K562 (cell line): ENCODE measurements around the gene PBX4. TPM values are rescaled to one million over a fixed set of nuclear protein-coding genes. Genes with fewer than 3 reads are reported as not detected.

Source experiments
- ATAC-seq: fragments of 200-7000 bp; cut with Tn5 transposase; 3 replicates; pipeline ENCODE4 v1.9.1; 2020; ENCODE audit warnings: moderate library complexity
- BruUV-seq: library from RNA; stranded (reverse); fragments of 400-500 nt; replicated peaks from 2 replicates; lab custom pipeline; 2021; lab: Mats Ljungman, UMichigan
- CTCF ChIA-PET: fragments of 300-600 bp; formaldehyde crosslinking; extraction: SDS; loops from one replicate; lab custom pipeline; 2021; ENCODE audit warnings: low intra/inter-chr PET ratio; lab: Yijun Ruan, JAX
- POLR2A ChIA-PET: fragments of 300-600, 350-650 bp; sonication (Branson Sonifier 250); formaldehyde crosslinking; extraction: SDS; loops from one replicate; lab custom pipeline; 2021; ENCODE audit warnings: antibody characterized with exemption, inconsistent platforms; lab: Yijun Ruan, JAX
- DNase-seq, 4 experiments: peaks; one replicate each; pipeline versions ENCODE4 v3.0.0 to v3.0.0-alpha.2; 2011 to 2018; ENCODE audit warnings: low spot score in 3 of 4, mixed read lengths in 3 of 4; ENCODE audit errors: extremely low read depth in 1 of 4
- FAIRE-seq: peaks from 2 replicates; lab custom pipeline; 2011; peaks lifted over from hg19 to GRCh38; lab: Jason Lieb, UNC
- H2AFZ ChIP-seq: 2 replicates; pipeline ENCODE4 v1.6.0; 2011; ENCODE audit warnings: low read depth, low read length, control low read depth, inconsistent platforms
- H3K27ac ChIP-seq: fragments of 200-600 bp; 3 replicates; pipeline ENCODE4 v1.8.0; 2011; ENCODE audit warnings: low read depth, mild to moderate bottlenecking, control low read depth, inconsistent platforms, low read length, moderate library complexity, mixed read lengths; ENCODE audit errors: extremely low read depth
- H3K27me3 ChIP-seq, 2 experiments: fragments of 300-600 bp in 1 of 2; 2 replicates in 1 of 2; 3 replicates in 1 of 2; pipeline versions ENCODE4 v1.6.0 to v1.8.0; 2011; ENCODE audit warnings: inconsistent platforms in 2 of 2, low read length in 2 of 2, mild to moderate bottlenecking in 1 of 2, mixed read lengths in 1 of 2, moderate library complexity in 1 of 2; ENCODE audit not compliant: control insufficient read depth in 2 of 2, insufficient read depth in 2 of 2
- H3K36me3 ChIP-seq: fragments of 300-600 bp; 3 replicates; pipeline ENCODE4 v1.8.0; 2011; ENCODE audit warnings: mild to moderate bottlenecking, low read length, inconsistent platforms; ENCODE audit not compliant: control insufficient read depth, insufficient read depth
- H3K4me1 ChIP-seq, 2 experiments: fragments of 200-600 bp in 1 of 2; replicated peaks in 1 of 2; 2 replicates in 1 of 2; 3 replicates in 1 of 2; pipeline versions ENCODE4 v1.5.1 to v1.8.0; 2011; ENCODE audit warnings: inconsistent platforms in 2 of 2, low read length in 2 of 2, mild to moderate bottlenecking in 1 of 2, mixed read lengths in 1 of 2, moderate library complexity in 1 of 2; ENCODE audit not compliant: control insufficient read depth in 2 of 2, insufficient read depth in 2 of 2
- H3K4me2 ChIP-seq: 2 replicates; pipeline ENCODE4 v1.6.1; 2011; ENCODE audit warnings: low read length, control low read depth, inconsistent platforms, mixed read lengths; ENCODE audit not compliant: insufficient read depth
- H3K4me3 ChIP-seq: fragments of 200-600 bp; sonication (generic), shearing (Covaris generic); 2 replicates; pipeline ENCODE4 v1.5.1; 2016; ENCODE audit warnings: control low read depth, inconsistent platforms
- H3K79me2 ChIP-seq: fragments of 200-600 bp; 3 replicates; pipeline ENCODE4 v1.8.0; 2011; ENCODE audit warnings: low read length, inconsistent platforms; ENCODE audit not compliant: control insufficient read depth, insufficient read depth
- H3K9ac ChIP-seq, 2 experiments: 2 replicates each; pipeline versions ENCODE4 v1.6.0 to v1.6.1; 2011; ENCODE audit warnings: low read depth in 2 of 2, low read length in 2 of 2, control low read depth in 1 of 2, inconsistent platforms in 1 of 2, mild to moderate bottlenecking in 1 of 2, mixed read lengths in 1 of 2; ENCODE audit not compliant: insufficient read depth in 1 of 2
- H3K9me1 ChIP-seq: one replicate; pipeline ENCODE4 v1.6.0; 2011; ENCODE audit warnings: inconsistent platforms, mild to moderate bottlenecking, low read length, moderate library complexity; ENCODE audit not compliant: control insufficient read depth, insufficient read depth
- H3K9me3 ChIP-seq: replicated peaks from 2 replicates; pipeline ENCODE4 v1.5.1; 2011; ENCODE audit warnings: low read depth, low read length, inconsistent platforms; ENCODE audit not compliant: control insufficient read depth, insufficient read depth
- H4K20me1 ChIP-seq: replicated peaks from 2 replicates; pipeline ENCODE4 v1.6.1; 2011; ENCODE audit warnings: low read length, inconsistent platforms, mixed read lengths; ENCODE audit not compliant: control insufficient read depth, insufficient read depth
- DACH1 ChIP-seq: fragments of 450-650 bp; IDR thresholded peaks from 2 replicates; pipeline ENCODE4 v1.6.1; 2018; ENCODE audit not compliant: partially characterized antibody
- GABPB1 ChIP-seq: sonication (generic); formaldehyde crosslinking; IDR thresholded peaks from 2 replicates; pipeline ENCODE4 v1.8.0; 2022; ENCODE audit warnings: mild to moderate bottlenecking, missing genetic modification reagents
- HCFC1 ChIP-seq: IDR thresholded peaks from 2 replicates; pipeline ENCODE4 v1.6.1; 2012; ENCODE audit warnings: low read depth, low read length, improper control_type of control experiment
- HDAC6 ChIP-seq: IDR thresholded peaks from 2 replicates; pipeline ENCODE4 v1.6.1; 2012; ENCODE audit warnings: low read depth, mild to moderate bottlenecking, control low read depth, inconsistent platforms, low read length, moderate library complexity
- MAFF ChIP-seq: IDR thresholded peaks from 2 replicates; pipeline ENCODE4 v1.6.1; 2012; ENCODE audit warnings: low read length, improper control_type of control experiment
- MBD2 ChIP-seq: sonication (generic); IDR thresholded peaks from 2 replicates; pipeline ENCODE4 v1.6.1; 2016; ENCODE audit warnings: low read depth, borderline replicate concordance
- MYNN ChIP-seq, 2 experiments: sonication (generic); formaldehyde crosslinking in 1 of 2; IDR thresholded peaks; 2 replicates each; pipeline versions ENCODE4 v1.5.0 to v1.6.1; 2016 to 2020; ENCODE audit warnings: antibody characterized with exemption in 1 of 2, missing genetic modification reagents in 1 of 2
- PBX2 ChIP-seq, 2 experiments: IDR thresholded peaks in 1 of 2; conservative IDR thresholded peaks in 1 of 2; 2 replicates each; pipeline ENCODE4 v1.6.1; 2016; ENCODE audit warnings: low read depth in 2 of 2, mild to moderate bottlenecking in 1 of 2, missing compliant biosample characterization in 1 of 2, missing genetic modification characterization in 1 of 2, moderate library complexity in 1 of 2
- PCBP1 ChIP-seq: fragments of 200-400 bp; formaldehyde crosslinking; IDR thresholded peaks from 2 replicates; pipeline ENCODE4 v1.6.1; 2018; ENCODE audit warnings: mild to moderate bottlenecking, low read depth, low read length; ENCODE audit not compliant: poor library complexity, severe bottlenecking
- POLR3A ChIP-seq: IDR thresholded peaks from 2 replicates; pipeline ENCODE4 v1.6.1; 2011; ENCODE audit warnings: borderline replicate concordance, mild to moderate bottlenecking, moderate library complexity; ENCODE audit not compliant: insufficient read length, insufficient read depth; ENCODE audit errors: extremely low read depth
- RUNX1 ChIP-seq: sonication (generic); IDR thresholded peaks from 2 replicates; pipeline ENCODE4 v1.6.1; 2016; ENCODE audit warnings: antibody characterized with exemption, low read depth
- TAF15 ChIP-seq: fragments of 200-400 bp; formaldehyde crosslinking; IDR thresholded peaks from 2 replicates; pipeline ENCODE4 v1.6.1; 2017; ENCODE audit warnings: mild to moderate bottlenecking, low read depth, low read length, moderate library complexity
- ZNF174 ChIP-seq: fragments of 250-450 bp; sonication (Bioruptor Pico); IDR thresholded peaks from 2 replicates; pipeline ENCODE4 v1.4.0; 2020; ENCODE audit warnings: mild to moderate bottlenecking
- ZNF197 ChIP-seq: fragments of 200-800 bp; sonication (Bioruptor generic); IDR thresholded peaks from 2 replicates; pipeline ENCODE4 v1.6.1; 2016; ENCODE audit warnings: low read depth, missing genetic modification characterization, missing compliant biosample characterization
- ZNF24 ChIP-seq: fragments of 450-650 bp; IDR thresholded peaks from 2 replicates; pipeline ENCODE4 v1.6.1; 2016
- ZNF584 ChIP-seq: fragments of 200-800 bp; sonication (Bioruptor generic); IDR thresholded peaks from 2 replicates; pipeline ENCODE4 v1.6.1; 2016; ENCODE audit warnings: low read depth, mild to moderate bottlenecking, missing genetic modification characterization, missing compliant biosample characterization
- WGBS: fragments of 100-300 bp; shearing (Covaris generic); methylation state at CpG from one replicate; pipeline ENCODE4 v1.1.6; 2016; ENCODE audit warnings: low coverage, mixed read lengths; ENCODE audit not compliant: insufficient coverage; ENCODE audit errors: missing lambda C conversion rate; 5-methylcytosine and 5-hydroxymethylcytosine counted together
- in situ Hi-C: fragments of 300-500 bp; cut with MboI; formaldehyde crosslinking; loops from 4 replicates; pipeline ENCODE4 v1.15.0; 2018; ENCODE audit warnings: inconsistent platforms, mixed read lengths
- intact Hi-C: fragments of 100-400 bp; cut with micrococcal nuclease; formaldehyde crosslinking; loops from 2 replicates; pipeline ENCODE4 v1.14.2; 2022
- polyA plus RNA-seq, 8 experiments: library from polyadenylated mRNA; depleted of rRNA in 4 of 8; stranded (reverse) in 5 of 8; unstranded in 3 of 8; fragments of >200 nt; fragmentation: Nextera tagmentation in 2 of 8; fragmentation: Illumina TruSeq in 1 of 8; extraction: Ambion mirVana in 2 of 8; extraction: Trizol in 1 of 8; gene quantifications; 2 replicates each; pipeline versions ENCODE4 v1.2.1 to v1.2.3, GENCODE V29; 2011 to 2014; ENCODE audit warnings: inconsistent platforms in 1 of 8, missing spikeins in 1 of 8
- total RNA-seq, 7 experiments: library from RNA; depleted of rRNA in 6 of 7; stranded (reverse); fragments of >200 nt in 6 of 7; fragmentation: Illumina TruSeq in 2 of 7; extraction: Trizol in 2 of 7; gene quantifications; 2 replicates each; pipeline versions ENCODE4 v1.2.1 to v1.2.3, GENCODE V29; 2011 to 2021; ENCODE audit warnings: low replicate concordance in 1 of 7
- TF ChIP-seq, protein P1 (sequence below): sonication (generic); formaldehyde crosslinking; IDR thresholded peaks from 2 replicates; pipeline ENCODE4 v1.8.0; 2022; ENCODE audit warnings: mild to moderate bottlenecking, low read depth, missing genetic modification reagents

The PBX4 gene
- total and polyA plus RNA-seq, 9 of the 15 experiments (the other 6 are each of a cell fraction or from before 2014, with no cell fraction given), result 0.11 to 3.8 (median 1.6) TPM; not detected in 1

- no peaks in the 10 kb centered on the region for H3K79me2 ChIP-seq
- no peaks in the 10 kb centered on the region; a peak in 1 of 5 replicates for H3K4me1 ChIP-seq
- TF ChIP-seq MAFF (no peak), ZNF174 (CRISPR knock-in tag) (no peak), POLR3A (no peak), TAF15 (no peak), ZNF584 (CRISPR knock-in tag) (no peak), MYNN (IDR thresholded peaks at IDR 0.05) (no peak), MYNN (CRISPR knock-in tag; IDR thresholded peaks at IDR 0.05) (no peak), ZNF24 (no peak), HDAC6 (no peak), HCFC1 (no peak), PCBP1 (no peak), RUNX1 (no peak), DACH1 (no peak), GABPB1 (CRISPR knock-in tag) (no peak), ZNF197 (CRISPR knock-in tag) (no peak), MBD2 (no peak), PBX2 (CRISPR knock-in tag; IDR thresholded peaks at IDR 0.05; ENCODE audit: low read depth) (no peak), PBX2 (tag; conservative IDR thresholded peaks at IDR 0.05; ENCODE audit: low read depth) (no peak)
- TF ChIP-seq, protein P1, sequence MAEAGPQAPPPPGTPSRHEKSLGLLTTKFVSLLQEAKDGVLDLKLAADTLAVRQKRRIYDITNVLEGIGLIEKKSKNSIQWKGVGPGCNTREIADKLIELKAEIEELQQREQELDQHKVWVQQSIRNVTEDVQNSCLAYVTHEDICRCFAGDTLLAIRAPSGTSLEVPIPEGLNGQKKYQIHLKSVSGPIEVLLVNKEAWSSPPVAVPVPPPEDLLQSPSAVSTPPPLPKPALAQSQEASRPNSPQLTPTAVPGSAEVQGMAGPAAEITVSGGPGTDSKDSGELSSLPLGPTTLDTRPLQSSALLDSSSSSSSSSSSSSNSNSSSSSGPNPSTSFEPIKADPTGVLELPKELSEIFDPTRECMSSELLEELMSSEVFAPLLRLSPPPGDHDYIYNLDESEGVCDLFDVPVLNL, result no peak
- TF ChIP-seq, all 486 proteins: peak for 0
- Histone ChIP-seq H3K27me3 (no peaks in the 10 kb centered on the region; a peak in 1 of 5 replicates), H3K27ac (no peak overlapping the region), H3K9me3 (no peaks in the 10 kb centered on the region), H2AFZ (no peak overlapping the region), H3K9ac (no peak overlapping the region), H3K36me3 (no peaks in the 10 kb centered on the region), H3K4me3 (no peak overlapping the region), H3K4me2 (no peak overlapping the region), H3K9me1 (no peaks in the 10 kb centered on the region), H4K20me1 (no peaks in the 10 kb centered on the region)
- in situ Hi-C loops (no loop called here), intact Hi-C loops (no loop called here)
- ATAC-seq (no peak), DNase-seq (no peak), FAIRE-seq (no peak)
- 28% methylated on average over 6 of the region's 6 CpGs for WGBS
- ChIA-PET CTCF (no interaction called here), POLR2A (no interaction called here)
- BruUV-seq, result no TSS peak
Observed at GRCh38 chr19:19582471-19582870, 36.0 kb downstream of the PBX4 start.
